ENCODE data around the gene ANKRD33.

GRCh38 chr12:51922146-51922545 is 34.2 kb downstream of the ANKRD33 start:
- TF ChIP-seq EZH2 (IDR thresholded peaks at IDR 0.05; ENCODE audit: insufficient read depth, poor library complexity, severe bottlenecking) (no peak), EZH2phosphoT487 (IDR thresholded peaks at IDR 0.05; ENCODE audit: insufficient read depth, low read depth) (no peak)

Data from GM23248 (cell line).